NCI-H526 treated with DMSO at 0.1 percent for 48 hours (cell line): ENCODE data around the gene TNP1.

Source experiments
- DNase-seq: peaks from one replicate; lab custom pipeline; 2025; lab: John Stamatoyannopoulos, UW

TNP1 gene, protein sequence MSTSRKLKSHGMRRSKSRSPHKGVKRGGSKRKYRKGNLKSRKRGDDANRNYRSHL

DNA sequence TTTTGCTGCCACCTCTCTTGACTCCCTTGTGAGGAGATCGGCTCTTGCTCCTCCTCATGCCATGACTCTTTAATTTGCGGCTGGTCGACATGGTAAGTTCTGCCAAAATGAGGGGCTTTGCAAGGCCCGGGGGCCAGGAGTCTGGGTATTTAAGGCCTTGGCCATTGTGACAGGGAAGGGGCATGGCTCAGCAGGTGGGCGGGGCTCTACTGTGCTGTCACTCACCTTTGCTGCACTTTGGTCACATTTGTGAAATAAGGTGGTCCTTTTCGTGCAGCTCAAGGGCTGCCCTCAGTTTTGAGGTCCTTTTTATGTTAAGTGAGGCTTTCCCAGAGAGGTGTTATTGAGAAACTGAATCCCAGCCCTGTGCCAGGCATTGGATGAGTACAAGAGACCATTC is at the start of gene TNP1:
TNP1 (minus strand) TSS at position 121 of the 400 bp plus-strand sequence; CDS start at position 91, 30 bp downstream.
- no peak for DNase-seq

DNA sequence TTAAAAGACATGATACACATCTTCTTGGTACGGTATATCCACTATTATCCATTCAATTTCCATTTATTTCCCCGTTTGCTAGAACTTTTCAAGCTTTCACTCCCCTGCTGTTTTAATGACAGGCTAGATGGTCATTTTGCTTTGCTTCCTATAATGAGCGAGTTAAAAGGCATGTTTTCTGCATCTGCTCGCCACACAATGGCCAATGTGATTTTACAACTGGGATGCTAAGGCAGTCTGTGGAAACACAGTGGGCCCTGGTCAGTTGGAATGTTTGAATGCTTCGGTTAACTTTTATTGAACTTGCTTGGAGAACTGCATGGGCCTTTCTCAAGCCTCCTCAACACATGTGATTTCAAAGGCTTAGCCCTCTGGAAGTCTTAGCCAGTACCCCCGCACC is 48.4 kb upstream of the TNP1 start:
- DNase-seq: no peak

DNA sequence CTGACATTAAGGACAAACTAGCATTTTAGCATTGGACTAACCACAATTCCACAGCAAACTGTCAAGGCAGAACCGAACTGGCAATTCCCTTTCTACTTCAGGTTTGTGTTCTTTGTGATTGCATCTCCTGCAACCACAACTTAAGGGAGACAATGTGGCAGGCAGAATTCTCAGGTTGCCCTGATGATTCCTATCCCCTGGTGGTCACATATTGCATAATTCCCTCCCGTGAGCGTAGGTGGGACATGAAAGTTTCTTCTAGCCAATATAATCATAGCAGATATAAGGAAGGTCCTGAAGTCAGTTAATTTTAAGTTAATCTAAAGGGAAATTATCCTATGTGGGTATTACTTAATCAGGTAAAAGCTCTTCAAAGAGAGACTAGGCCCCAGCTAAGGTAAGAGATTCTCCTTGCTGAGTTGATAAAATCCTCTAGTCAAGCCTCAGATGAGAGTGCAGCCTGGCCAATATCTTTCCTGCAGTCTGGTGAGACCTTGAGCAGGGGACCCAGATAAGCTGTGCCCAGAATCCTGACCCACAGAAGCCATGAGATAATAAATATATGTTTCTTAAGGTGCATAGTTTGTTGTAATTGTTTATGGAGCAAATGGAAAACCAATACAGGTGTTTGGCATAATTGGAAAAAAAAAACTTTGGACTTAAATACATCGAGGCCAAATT is 45.9 kb upstream of the TNP1 start:
- DNase-seq: no peak

DNA sequence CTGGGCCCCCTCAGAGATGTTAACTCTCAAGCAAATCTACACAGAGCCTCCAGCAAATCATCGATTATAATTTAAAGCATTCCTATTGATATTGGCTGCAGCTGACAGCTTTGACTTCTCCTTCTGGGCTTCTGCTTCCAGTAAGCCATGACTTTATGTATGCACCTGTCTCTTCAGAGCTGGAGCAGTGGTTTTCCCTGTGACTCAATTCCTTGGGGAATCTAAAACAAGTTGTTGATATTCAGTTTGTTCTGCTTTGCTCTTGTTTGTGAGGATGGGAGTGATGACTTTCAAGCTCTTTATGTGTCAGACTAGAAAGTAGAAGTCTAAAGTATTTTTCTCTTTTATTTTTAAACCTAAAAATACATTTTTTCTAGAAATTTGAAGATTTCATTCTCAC is 45.1 kb upstream of the TNP1 start:
- no peak for DNase-seq

DNA sequence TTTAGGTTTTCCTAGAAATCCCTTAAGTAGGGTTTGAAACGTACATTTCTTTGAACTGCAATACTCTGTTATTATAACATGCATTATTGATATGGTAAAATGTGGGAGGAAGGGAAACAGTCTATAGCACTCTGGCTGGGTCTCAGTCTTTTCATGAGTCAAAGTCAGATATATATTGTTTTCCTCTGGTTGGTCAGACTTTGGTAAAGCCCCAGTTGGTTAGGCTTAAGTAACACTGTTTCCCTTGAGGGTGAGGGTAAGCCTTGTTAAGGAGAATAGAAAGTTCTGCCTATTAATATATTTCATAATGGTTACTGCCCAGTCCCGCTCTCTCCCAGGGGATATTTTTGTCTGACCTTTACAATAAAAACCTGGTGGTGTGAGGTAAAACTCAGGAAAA is 44.7 kb upstream of the TNP1 start:
- no peak for DNase-seq

DNA sequence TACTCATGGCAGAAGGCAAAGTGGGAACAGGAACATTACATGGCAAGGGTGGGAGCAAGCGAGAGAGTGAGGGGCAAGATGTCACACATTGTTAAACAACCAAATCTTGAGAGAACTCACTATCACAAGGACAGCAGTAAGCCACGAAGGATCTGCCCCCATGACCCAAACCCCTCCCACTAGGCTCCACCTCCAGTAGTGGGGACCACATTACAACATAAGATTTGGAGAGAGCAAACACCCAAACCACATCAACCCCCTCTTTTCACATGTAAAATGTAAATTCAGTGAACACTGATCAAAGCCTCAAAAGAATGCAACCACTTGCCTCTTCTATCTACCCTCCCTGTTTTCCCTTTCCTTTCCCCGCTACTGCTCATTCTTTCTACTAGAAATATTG is 43.6 kb upstream of the TNP1 start:
- no peak for DNase-seq

DNA sequence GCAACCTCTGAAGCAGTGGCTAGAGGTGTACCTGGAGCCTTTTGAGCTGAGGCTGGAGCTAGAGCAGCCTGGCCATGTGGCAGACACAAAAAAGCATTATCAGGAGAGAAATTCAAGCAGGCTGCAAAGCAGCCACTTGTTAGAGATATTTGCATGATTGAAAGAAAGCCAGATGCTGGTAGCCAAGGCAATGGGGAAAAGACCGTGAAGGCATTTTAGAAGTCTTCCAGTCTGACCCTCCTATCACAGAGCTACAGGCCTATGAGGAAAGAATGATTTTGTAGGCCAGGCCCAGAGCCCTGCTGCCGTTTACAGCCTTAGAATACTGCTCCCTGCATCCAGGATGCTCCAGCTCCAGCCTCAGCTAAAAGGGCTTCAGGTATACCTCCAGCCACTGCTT is 41.4 kb upstream of the TNP1 start:
- DNase-seq: no peak

DNA sequence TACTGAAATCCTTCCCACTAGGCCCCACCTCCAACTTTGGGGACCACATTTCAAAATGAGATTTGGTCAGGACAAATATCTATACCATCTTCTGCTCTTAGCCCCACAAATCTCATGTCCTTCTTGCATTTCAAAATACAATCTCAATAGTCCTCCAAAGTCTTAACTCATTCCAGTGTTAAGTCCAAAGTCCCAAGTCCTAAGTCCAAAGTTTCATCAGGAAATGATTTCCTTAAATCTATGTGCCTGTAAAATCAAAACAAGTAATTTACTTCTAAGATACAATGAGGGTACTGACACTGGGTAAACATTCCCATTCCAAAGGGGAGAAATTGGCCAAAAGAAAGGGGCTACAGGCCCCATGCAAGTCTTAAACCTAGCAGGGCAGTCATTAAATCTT is 40.5 kb upstream of the TNP1 start:
- no peak for DNase-seq

DNA sequence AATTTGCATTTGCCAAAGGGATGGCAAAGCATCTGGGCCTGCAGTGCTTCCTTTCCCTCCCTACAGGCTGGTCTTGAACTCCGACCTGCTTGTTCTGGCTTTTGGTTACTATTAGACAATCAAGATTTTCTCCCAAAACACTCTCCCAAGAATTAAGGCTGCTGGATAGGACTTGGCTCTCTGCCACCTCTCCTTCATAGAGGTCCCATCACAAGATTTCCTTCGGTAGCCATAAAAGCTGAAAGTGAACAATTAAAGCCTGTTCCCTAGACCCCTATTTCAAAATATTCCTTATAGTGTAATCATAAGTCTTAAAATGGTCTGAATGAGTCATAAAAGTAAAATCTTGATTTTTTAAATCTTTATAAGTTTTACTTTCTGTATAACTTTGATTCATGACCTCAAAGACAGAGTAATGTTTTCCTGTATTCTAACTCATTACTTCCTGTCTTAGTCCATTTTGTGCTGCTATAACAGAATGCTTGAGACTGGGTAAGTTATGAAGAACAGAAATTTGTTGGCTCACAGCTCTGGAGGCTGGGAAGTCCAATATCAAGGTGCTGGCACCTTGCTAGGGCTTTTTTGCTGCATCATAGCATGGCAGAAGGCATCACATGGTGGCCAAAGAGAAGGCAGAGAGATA is 37.8 kb upstream of the TNP1 start:
- DNase-seq: no peak

DNA sequence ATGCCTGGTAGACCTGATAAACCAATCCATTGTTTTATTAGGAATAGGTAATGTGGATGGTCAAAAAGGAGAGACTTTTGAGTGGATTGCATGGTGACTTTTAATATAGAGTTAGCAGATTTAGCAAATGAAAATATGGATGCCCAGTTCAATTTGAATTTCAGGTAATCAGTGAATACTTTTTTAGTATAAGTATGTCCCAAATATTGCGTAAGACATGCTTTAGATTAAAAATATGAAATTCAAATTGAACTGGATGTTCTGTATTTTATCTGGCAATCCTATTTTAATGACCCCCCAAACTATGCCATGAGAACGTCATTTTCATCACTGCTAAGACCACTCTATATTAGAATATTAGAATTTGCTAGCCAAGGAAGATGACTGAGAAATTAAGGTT is 30.3 kb upstream of the TNP1 start:
- DNase-seq: no peak

DNA sequence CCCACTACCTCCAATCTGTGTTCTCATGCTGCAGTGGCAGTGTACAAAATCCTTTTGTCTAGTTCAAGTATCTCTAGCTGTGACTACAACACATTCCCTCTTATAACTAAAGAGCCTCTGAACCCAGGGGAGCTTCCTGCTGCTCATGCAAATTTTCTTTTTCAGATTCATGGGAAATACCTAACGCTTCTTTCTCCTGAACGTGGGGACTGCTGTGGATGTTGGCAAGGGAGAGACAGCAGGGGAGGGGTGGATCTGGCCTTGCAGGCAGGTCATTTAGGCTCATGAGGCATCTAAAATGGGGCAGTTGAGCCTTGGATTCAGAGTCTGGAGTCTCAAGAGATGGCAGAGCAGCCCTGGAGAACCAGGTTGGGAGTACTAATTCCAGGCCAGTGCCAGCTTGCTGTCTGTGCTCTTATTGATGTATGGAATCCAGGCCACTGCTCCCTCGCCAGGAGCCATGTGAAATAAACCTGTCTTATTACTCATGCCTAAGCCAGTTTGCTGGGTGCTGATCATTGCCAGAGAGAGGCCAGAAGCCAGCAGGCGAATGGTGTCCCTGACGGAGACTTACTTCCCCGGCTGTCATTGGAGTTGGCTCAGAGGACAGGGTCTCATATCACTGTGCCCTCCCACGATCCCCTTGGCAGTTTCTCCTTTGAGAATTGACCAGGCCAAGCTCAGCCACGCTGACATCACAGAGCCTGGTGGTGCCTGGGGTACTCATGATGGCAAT is 29.2 kb upstream of the TNP1 start:
- DNase-seq: peak; percentile 19

DNA sequence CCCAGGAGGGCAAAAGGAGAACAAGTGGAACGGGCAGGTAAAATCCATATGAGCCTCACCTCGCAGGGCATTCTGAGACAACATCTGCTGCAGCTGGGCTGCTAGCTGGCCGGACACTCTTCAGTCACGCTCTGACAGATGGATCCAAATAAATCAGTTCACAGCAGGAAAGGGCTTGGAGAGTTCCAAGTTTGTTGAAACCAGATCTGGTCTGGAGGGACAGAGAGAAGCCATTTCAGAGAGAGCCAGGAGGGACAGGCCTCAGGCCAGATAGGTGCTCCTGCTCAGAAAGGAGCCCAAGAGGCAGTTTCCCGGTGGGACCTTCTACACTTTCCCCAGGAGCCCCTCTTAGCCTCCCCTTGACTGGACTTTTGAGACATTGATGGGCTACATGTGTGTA is 28.2 kb upstream of the TNP1 start:
- DNase-seq: no peak

DNA sequence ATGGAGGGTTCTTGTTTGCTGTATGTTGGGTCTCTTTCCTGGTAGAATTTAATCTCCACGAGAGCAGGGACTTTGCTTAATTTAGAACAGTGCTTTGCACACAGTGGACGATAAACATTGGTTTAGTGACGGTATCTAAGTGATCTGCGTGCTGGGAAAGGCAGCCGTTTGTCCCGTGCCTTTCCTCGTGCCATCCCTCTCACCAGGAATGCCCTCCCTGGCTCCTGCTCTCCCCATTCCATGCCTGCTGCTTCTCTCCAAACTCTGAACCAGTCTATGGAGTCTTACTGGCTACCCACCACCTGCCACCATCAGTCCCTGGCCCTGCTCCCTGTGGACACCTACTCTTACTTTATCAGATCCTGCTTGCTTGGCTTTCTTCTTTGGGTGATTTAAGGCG is 27.3 kb upstream of the TNP1 start:
- DNase-seq: no peak

DNA sequence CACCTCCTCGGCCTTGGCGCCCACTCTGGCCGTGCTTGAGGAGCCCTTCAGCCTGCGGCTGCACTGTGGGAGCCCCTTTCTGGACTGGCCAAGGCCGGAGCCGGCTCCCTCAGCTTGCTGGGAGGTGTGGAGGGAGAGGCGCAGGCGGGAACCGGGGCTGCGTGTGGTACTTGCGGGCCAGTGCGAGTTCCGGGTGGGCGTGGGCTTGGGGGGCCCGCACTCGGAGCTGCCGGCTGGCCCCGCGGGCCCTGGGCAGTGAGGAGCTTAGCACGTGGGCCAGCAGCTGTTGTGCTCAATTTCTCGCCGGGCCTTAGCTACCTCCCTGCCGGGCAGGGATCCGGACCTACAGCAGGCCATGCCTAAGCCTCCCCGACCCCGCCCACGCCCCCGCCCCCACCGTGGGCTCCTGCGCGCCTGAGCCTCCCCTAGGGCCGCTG is 25.3 kb upstream of the TNP1 start:
- DNase-seq: no peak

DNA sequence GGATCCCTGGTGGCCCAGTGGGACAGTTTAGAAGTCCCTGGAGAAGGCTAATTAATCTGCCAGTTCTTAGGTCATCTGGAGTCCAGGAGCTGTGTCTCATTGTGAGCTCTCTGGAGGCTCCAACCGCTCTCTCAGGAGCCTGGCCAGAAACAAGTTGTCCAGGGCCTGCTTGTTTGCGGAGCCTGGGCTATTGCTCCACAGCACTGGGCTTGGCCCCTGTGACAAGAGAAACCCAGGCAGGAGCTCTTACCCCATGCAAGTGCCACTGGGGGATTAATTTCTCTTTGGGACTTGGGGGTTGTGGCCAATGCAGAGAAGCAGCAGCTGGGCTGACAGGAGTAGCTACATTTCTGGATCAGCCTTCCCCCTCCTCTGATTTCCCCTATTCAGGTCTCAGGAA is 24.5 kb upstream of the TNP1 start:
- no peak for DNase-seq

DNA sequence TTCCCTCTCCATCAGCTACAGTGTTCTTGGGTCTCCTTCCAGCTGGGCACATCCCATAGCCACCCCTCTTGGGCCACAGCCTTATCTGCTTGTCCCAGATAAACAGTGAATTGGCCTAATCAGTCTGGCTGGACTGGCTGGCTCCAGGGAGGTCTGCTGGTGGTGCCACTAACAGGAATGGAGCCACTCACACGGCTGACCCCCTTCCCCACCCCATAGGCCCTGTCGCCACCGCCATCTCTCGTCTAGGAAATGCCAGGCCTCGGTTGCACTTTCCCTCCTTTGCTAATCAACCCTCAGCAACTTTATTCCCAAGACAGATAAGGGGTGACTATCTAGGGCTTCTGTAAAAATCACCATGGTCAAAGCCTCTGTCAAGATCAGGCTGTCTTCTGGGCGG is 23.0 kb upstream of the TNP1 start:
- no peak for DNase-seq

DNA sequence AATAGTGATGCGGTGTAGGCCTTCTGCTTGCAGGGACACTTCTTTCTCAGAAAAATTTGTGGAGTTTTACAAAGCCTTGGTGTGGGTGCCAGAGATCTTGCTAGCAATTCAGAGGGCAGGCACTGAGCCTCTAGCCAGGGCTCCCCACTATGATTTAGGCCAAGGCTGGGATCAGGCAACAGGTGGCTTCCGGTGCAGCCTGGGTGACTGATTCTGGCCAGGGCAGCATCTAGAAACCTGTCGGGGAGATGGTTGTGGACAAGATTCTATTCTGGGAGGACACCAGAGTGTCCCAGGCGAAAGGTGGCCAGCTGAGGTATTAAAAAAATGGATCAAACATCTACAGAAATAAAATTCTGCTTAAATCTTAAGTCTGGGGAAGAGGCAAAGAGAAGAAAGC is 21.5 kb upstream of the TNP1 start:
- DNase-seq: no peak

DNA sequence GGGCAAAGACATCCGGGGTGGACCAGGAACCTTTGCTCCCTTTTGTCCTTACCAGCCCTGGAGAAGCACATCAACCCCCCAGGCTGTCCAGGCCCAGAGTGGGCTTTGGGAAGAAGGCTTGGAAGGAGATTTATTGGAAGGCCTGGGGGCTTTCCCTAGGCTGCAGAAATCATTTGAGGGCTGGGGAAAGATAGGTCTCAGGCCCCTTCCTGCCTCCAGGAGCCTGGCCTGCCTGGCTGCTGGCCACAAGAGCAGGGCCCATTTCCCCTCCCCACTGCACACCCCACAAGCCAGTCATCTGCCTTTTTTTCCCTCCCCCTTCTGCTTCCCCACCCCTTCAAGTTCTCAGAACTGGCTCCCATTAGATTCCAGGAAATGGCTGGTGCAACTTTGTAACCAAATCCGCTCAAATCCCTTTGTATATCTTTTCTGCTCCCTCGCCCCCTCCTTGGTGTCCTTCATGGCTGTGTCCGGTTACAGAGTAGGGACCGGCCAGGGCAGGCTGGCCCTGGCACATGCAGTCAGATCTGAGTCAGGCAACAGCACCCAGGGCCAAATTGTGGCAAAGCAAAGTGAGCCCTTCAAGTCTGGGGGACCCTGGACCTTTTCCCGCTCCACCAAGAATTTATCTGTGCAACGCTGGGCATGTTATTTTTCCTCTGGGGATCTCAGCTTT is 20.8 kb upstream of the TNP1 start:
- DNase-seq: no peak

DNA sequence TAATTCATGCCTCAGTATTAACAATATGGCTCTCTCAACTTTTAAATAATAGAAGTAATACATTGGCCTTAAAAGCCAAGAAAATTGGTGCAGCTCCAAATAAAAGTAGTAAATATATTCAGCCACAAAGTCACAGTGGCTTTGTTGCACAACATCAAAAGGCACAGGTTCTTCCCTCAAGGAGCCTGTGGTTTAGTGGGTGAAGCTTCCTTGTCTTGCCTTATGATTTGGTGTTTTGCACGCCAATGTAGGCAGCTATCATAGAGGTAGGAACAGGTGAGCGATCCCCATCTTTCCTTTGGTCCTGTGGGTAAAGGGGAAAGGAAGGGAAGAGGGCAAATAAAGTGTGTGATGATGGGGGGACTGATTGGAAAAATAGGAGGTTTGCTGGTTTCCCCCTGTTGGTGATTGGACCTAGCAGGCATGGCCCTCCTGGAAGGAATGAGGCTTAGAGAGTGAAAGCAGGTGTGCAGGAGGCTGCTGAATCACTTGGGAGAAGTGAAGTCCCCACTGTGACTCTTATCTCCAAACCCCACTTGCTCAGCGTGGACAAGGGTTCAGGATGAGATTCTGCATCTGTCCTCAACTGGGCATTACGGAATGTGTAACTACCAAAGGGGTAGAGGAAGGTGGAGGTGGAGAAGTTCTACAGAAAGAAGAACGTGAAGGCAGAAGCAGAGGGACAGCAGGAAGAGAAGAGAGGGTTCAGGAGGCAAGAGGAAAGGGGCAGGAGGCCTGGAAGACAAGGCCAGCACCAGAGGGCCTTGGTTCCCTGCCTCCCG is 20.1 kb upstream of the TNP1 start:
- no peak for DNase-seq

DNA sequence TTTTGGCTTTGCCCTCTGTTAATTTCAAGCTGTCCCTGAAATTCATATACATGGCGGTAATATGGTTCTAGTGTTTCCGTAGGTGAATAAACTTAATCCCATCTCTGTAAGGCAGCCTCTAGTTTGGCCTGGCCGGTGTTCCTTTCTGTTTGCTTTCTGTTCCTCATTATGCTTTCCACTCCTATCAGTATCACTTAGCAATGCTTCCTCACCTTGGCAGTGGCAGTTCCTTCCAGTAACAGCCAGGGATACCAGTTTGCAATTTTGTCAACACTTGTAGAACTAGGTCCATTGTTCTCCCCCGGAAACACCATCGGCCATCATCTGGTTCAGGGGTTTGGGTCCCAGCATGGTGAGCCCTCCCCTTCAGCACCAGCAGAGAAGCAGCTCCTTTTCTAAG is 18.2 kb upstream of the TNP1 start:
- DNase-seq: no peak

DNA sequence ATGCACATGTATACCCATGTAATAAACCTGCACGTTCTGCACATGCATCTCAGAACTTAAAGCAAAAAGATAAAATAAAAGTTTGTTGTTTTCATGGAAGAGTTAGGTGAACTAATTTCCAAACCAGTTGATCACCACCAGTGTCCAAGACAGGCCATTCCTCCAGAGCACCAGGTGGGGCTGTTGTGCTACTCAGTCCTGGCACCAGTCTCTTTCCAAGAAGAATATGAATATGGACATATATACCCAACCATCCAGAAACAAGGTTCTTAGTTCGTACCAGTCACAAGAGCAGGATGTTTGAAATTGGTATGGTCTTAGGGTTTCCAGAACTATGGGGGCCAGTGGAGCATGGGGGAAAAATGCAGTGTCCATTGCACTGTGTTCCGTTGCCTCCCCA is 17.2 kb upstream of the TNP1 start:
- no peak for DNase-seq

DNA sequence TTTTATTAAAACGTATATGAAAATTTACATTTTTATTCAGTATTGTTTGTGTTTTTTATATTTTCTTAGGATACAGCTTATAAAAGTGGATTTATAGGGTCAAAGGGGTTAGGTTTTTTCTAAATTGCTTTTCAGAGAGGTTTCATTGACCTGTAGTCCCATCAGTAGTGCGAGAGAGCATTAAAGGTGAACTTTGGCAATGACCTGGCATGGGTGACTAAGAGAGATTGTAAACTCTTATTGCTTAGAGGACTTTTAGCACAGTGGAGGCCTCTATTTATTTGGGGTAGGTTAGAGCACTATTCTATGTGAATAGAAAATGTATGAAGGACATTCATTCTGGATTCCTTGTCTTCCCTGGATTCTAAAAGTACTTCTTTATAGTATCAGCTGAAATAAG is 16.0 kb upstream of the TNP1 start:
- no peak for DNase-seq
